ENCODE data around the gene MYH2.

The MYH2 gene

DNA sequence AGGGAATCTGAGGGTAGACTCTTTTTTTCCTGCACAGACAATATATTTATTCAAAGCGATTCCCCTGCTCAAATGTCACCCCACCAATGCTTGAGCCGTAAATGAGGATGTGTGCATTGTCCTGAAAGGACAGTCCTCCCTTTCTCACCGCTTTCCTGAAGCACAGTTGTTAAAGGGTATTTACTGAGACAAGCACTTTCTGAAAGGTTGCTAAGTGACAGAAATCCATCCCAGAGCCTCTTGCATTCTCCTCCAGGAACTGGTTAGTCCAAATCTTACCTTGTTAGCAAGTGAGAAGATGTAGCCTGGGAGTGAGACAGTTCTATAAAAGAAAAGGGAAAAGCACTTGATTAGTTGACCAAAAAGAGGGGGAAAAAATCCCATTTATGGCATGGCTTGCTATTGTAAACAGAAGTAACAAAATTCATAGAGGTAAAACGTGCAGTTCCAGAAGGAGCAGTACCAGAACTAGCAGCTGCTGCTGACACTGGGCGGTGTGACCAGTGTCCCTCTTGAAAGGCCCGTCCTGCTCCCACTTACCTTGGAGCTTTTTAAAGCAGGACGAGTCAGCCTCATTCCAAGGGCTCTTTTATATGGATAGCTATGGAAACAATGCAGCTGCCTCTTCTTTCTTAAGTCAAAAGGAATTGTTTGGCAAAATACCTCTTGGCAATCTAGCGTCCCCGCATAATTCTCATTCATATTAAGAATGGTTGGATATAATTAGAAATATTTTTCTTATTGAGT lies at the start of gene MYH2:
Gene MYH2, minus strand, starts transcription at position 563 of the 747 bp plus-strand sequence. CDS start 1,738 bp downstream, outside the sequence.
- Histone ChIP-seq H3K9me3 (no peaks in the 10 kb centered on the region), H3K27me3 (peaks cover 33% of the 10 kb centered on the region), H3K4me3 (ENCODE audit: low read depth in 1 of 2, low read length in 1 of 2) (no peak within 1 kb of the TSS), H3K27ac (no peak within 1 kb of the TSS), H3K36me3 (no peaks in the 10 kb centered on the region), H3K4me1 (ENCODE audit: control insufficient read depth in 1 of 2, insufficient read depth in 1 of 2, low read depth in 1 of 2, low read length in 1 of 2) (no peaks in the 10 kb centered on the region)
- TF ChIP-seq, protein P1, sequence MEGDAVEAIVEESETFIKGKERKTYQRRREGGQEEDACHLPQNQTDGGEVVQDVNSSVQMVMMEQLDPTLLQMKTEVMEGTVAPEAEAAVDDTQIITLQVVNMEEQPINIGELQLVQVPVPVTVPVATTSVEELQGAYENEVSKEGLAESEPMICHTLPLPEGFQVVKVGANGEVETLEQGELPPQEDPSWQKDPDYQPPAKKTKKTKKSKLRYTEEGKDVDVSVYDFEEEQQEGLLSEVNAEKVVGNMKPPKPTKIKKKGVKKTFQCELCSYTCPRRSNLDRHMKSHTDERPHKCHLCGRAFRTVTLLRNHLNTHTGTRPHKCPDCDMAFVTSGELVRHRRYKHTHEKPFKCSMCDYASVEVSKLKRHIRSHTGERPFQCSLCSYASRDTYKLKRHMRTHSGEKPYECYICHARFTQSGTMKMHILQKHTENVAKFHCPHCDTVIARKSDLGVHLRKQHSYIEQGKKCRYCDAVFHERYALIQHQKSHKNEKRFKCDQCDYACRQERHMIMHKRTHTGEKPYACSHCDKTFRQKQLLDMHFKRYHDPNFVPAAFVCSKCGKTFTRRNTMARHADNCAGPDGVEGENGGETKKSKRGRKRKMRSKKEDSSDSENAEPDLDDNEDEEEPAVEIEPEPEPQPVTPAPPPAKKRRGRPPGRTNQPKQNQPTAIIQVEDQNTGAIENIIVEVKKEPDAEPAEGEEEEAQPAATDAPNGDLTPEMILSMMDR (IDR thresholded peaks at IDR 0.05): no peak

DNA sequence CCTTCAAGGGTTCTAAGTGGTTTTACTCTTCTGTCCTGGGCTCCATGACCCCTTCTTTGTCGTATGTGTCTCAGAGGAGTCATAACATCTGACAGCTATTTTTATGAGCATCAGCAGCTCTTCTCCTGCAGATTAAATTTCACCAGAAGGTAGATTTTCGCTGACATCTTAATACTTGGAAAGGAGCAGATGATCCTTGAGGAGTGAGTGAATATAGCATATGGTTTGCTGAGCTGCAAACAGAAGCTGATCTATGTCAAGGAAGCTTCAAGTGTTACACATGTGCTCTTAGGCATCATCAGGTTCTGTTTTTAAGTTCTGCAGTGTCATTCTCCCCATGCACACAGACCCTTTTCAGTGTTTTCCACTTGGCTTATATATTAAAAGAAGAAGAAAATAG lies 49.2 kb upstream of the MYH2 start:
- no peak overlapping the region for H3K27ac ChIP-seq
- peaks cover 26% of the 10 kb centered on the region for H3K27me3 ChIP-seq
- TF ChIP-seq, protein P1 (IDR thresholded peaks at IDR 0.05): no peak

DNA sequence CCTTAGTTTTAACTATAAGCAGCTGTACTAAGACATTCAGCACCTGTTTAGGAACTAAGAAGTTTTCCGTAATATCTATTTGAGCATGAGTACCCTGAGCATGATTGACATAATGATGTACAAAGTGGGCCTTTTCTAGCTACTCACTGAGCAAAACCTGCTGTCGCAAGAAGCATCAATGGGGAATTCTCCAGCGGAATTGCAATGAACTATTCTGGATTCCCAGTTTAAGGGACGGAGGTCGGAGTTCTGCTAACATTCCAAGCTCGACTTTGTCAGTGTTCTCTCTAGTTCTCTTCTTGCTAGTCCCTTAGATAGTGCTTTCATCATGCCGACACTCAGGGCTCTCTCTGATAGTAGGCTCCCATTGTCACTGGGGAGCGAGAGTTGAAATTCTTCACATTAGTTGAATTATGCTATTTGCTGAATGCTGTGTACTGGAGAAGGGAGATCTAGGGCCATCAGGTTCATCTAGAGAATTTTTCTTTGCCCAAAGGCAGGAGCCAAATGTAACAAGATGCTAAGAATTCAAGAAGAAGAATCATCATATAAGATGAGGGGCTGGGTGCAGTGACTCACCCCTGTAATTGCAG lies 40.2 kb upstream of the MYH2 start:
- H3K9me3 ChIP-seq: no peaks in the 10 kb centered on the region
- peaks cover 9% of the 10 kb centered on the region for H3K27me3 ChIP-seq
- no peak overlapping the region for H3K27ac ChIP-seq
- H3K36me3 ChIP-seq: no peaks in the 10 kb centered on the region
- TF ChIP-seq, protein P1 (IDR thresholded peaks at IDR 0.05): no peak
- no peak overlapping the region for H3K4me3 ChIP-seq (ENCODE audit: low read depth in 1 of 2, low read length in 1 of 2)
- H3K4me1 ChIP-seq (ENCODE audit: control insufficient read depth in 1 of 2, insufficient read depth in 1 of 2, low read depth in 1 of 2, low read length in 1 of 2): no peaks in the 10 kb centered on the region

More for the DNA sequence above, 49.2 kb upstream of the MYH2 start:
- no peak overlapping the region for H3K4me3 ChIP-seq (ENCODE audit: low read depth in 1 of 2, low read length in 1 of 2)
- H3K9me3 ChIP-seq: no peaks in the 10 kb centered on the region
- H3K36me3 ChIP-seq: no peaks in the 10 kb centered on the region
- no peaks in the 10 kb centered on the region for H3K4me1 ChIP-seq (ENCODE audit: control insufficient read depth in 1 of 2, insufficient read depth in 1 of 2, low read depth in 1 of 2, low read length in 1 of 2)

DNA sequence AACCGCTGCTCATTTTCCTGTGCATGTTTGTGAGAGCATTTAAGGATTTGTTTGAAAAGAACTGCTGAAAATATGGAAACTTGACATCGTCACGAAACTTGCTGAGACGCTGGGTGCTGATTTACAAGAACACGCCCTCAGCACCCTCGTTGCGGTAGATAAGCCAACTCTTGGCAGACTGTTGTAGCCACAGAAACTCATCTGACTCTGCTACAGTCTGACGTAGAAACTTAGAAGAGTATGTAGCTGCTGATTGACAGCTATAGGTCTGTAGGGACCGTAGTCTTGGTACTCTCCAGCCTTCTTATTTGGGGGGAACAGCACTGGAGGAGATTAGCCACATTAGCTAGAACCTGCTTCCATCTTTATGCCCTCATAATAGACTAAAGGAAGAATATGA lies 36.1 kb upstream of the MYH2 start:
- TF ChIP-seq, protein P1 (IDR thresholded peaks at IDR 0.05): no peak
- Histone ChIP-seq H3K27ac (no peak overlapping the region), H3K4me3 (ENCODE audit: low read depth in 1 of 2, low read length in 1 of 2) (no peak overlapping the region), H3K27me3 (peaks cover 21% of the 10 kb centered on the region), H3K4me1 (ENCODE audit: control insufficient read depth in 1 of 2, insufficient read depth in 1 of 2, low read depth in 1 of 2, low read length in 1 of 2) (no peaks in the 10 kb centered on the region), H3K9me3 (no peaks in the 10 kb centered on the region), H3K36me3 (no peaks in the 10 kb centered on the region)

DNA sequence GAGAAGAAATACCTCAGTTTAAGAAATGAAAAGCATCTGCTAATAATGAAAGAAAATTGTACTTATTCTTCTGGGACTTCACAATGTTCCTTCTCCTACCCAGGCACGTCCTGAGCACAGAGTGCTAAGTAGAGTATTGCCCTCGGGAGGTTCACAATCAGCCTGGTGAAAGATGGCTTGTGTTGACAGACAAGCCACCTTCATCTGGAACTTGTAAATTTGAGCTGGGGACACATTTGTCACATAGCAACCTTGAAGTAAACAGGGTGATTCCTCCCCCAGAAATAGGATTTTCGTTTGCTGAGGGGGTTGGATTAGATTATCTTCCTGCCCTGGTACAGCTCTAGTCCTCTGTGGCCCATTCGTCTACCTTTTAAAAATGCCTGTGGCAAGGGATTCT lies 34.4 kb upstream of the MYH2 start:
- Histone ChIP-seq H3K9me3 (no peaks in the 10 kb centered on the region), H3K4me1 (ENCODE audit: control insufficient read depth in 1 of 2, insufficient read depth in 1 of 2, low read depth in 1 of 2, low read length in 1 of 2) (no peaks in the 10 kb centered on the region), H3K4me3 (ENCODE audit: low read depth in 1 of 2, low read length in 1 of 2) (no peak overlapping the region), H3K27me3 (peaks cover 21% of the 10 kb centered on the region), H3K36me3 (no peaks in the 10 kb centered on the region), H3K27ac (no peak overlapping the region)
- TF ChIP-seq, protein P1 (IDR thresholded peaks at IDR 0.05): no peak
